ENCODE measurements around the gene OAS1.

DNA sequence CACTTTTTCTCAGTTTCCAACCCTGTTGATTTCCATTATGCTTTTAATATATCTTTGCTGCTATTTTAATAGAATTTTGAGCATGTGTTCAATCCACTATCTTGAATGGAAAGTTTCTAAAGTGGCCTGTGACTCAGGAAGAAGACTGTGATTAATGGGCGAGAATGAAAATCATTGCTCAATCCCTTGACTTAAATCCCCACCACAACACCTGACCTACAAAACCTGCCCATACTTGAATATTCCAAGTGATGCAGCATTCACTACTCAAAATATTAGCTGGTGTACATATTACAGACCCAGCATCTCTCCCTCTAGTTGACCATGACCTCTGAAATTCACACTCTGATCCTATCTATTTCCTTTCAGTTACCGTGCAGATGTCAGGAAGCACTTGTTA, 30.2 kb downstream of the OAS1 start:
- TF ChIP-seq, protein P1, sequence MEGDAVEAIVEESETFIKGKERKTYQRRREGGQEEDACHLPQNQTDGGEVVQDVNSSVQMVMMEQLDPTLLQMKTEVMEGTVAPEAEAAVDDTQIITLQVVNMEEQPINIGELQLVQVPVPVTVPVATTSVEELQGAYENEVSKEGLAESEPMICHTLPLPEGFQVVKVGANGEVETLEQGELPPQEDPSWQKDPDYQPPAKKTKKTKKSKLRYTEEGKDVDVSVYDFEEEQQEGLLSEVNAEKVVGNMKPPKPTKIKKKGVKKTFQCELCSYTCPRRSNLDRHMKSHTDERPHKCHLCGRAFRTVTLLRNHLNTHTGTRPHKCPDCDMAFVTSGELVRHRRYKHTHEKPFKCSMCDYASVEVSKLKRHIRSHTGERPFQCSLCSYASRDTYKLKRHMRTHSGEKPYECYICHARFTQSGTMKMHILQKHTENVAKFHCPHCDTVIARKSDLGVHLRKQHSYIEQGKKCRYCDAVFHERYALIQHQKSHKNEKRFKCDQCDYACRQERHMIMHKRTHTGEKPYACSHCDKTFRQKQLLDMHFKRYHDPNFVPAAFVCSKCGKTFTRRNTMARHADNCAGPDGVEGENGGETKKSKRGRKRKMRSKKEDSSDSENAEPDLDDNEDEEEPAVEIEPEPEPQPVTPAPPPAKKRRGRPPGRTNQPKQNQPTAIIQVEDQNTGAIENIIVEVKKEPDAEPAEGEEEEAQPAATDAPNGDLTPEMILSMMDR (IDR thresholded peaks at IDR 0.05), result no peak
- TF ChIP-seq POLR2A (IDR thresholded peaks at IDR 0.05), result peak in 1 of 4 donors; percentile 21

All from esophagus squamous epithelium (tissue), 4 donors.